ENCODE results near the gene USP20.

The USP20 gene

DNA sequence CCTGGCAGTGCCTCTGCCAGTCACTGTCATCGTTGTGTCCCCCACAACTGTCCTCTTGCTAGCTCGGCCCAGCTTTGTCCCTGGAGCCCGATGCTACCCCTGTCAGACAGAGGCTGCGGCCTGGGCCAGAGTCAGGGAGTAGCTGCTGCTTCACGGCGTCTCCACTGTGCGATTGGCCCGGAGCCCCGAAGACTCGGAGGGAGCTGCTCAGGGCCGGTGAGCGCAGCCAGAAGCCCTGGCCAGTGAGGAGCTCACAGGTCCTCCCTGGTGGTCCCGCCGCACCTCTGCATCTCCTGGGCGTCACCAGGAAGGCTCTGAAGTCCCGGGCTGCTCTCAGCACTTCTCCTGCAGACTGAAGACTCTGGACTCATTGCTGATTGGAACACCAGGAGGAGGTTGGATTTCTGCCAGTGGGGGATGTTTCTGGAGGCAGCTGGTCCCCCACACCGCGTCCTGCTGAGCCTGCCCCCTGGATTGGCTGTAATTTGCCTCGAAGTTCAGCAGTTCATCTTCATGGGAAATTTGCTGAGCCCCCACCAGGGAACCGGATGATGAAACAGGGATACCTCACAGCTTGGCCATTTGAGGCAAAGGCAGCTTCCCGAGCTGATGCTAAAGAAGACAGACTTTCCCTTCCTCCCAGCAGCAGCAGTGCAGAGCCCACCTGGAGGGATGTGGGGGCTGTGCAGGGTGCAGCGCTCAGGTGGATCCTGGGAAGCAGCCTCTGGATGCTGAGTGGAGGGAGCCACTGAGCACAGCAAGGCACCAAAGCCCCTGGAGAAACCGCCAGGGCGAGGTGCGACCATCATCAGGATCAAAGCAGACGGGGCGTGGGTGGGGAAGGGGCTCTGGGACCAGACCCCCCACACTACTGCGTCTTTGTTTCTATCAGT lies 45.6 kb downstream of the USP20 start:
- no peak overlapping the region for H3K4me3 ChIP-seq (ENCODE audit: insufficient read depth, low read length, poor library complexity, severe bottlenecking)
- no peak overlapping the region for H3K9ac ChIP-seq (ENCODE audit: low read length)
- H2AFZ ChIP-seq (ENCODE audit: low read depth, low read length, severe bottlenecking): no peak overlapping the region
- no peaks in the 10 kb centered on the region for H3K79me2 ChIP-seq (ENCODE audit: insufficient read depth, low read length)
- TF ChIP-seq, protein P1, sequence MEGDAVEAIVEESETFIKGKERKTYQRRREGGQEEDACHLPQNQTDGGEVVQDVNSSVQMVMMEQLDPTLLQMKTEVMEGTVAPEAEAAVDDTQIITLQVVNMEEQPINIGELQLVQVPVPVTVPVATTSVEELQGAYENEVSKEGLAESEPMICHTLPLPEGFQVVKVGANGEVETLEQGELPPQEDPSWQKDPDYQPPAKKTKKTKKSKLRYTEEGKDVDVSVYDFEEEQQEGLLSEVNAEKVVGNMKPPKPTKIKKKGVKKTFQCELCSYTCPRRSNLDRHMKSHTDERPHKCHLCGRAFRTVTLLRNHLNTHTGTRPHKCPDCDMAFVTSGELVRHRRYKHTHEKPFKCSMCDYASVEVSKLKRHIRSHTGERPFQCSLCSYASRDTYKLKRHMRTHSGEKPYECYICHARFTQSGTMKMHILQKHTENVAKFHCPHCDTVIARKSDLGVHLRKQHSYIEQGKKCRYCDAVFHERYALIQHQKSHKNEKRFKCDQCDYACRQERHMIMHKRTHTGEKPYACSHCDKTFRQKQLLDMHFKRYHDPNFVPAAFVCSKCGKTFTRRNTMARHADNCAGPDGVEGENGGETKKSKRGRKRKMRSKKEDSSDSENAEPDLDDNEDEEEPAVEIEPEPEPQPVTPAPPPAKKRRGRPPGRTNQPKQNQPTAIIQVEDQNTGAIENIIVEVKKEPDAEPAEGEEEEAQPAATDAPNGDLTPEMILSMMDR (IDR thresholded peaks at IDR 0.05; ENCODE audit: insufficient read depth, low read length, poor library complexity, severe bottlenecking): no peak
- no peak for TF ChIP-seq EZH2phosphoT487 (conservative IDR thresholded peaks at IDR 0.05; ENCODE audit: low read length)
- H3K9me3 ChIP-seq (ENCODE audit: insufficient read depth, low read length): no peaks in the 10 kb centered on the region
- H3K27ac ChIP-seq (ENCODE audit: low read depth, low read length): no peak overlapping the region
- peaks cover 12% of the 10 kb centered on the region for H3F3A ChIP-seq (ENCODE audit: insufficient read depth)
- H4K20me1 ChIP-seq (ENCODE audit: low read depth, low read length): no peaks in the 10 kb centered on the region
- no peaks in the 10 kb centered on the region for H3K27me3 ChIP-seq (ENCODE audit: low read length)
- H3K9me2 ChIP-seq (replicated peaks; ENCODE audit: insufficient read depth, low read length): no peaks in the 10 kb centered on the region
- H3K4me2 ChIP-seq (ENCODE audit: low read depth, low read length, poor library complexity, severe bottlenecking): no peak overlapping the region
- no peaks in the 10 kb centered on the region for H3K36me3 ChIP-seq (ENCODE audit: low read length)

DNA sequence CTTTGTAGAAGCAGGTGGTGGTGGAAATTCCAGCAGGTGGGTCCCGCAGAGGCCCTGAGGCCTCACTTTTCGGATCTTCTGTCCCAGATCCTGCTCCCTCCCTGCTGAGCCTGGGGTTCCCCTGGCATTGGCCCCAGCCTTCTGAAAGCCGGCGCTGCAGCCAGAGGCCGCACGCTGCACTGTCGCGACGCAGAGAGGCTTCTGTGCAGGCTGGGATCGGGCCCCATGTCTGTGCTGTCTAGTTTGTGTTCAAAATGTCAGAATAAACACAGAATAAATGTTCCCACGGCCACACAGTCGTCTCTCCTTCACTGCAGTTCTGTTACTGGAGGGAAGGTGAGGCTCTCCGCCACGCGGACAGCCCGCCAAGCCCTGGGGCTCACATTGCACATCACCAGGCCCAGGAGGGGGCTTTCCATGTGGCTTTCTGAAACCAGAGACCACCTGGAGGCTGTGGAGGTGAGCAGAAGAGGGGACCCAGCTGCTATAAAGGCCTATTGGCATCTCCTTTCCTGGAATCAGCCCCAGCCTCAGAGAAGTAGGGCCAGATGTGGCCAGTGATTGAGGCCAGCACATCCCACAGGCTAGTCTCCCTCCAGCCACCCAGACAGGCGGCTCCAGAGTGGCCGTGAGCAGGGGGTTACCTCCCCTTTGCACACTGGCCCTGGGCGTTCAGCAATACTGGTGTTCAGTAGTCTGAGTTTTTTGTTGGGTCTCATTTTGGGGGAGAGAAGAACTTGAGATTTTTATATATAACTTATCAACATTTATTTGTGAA lies 46.5 kb downstream of the USP20 start:
- H3K9me3 ChIP-seq (ENCODE audit: insufficient read depth, low read length): no peaks in the 10 kb centered on the region
- H3K4me2 ChIP-seq (ENCODE audit: low read depth, low read length, poor library complexity, severe bottlenecking): no peak overlapping the region
- no peaks in the 10 kb centered on the region for H3K36me3 ChIP-seq (ENCODE audit: low read length)
- H3K27ac ChIP-seq (ENCODE audit: low read depth, low read length): no peak overlapping the region
- peaks cover 18% of the 10 kb centered on the region for H3F3A ChIP-seq (ENCODE audit: insufficient read depth)
- no peaks in the 10 kb centered on the region for H4K20me1 ChIP-seq (ENCODE audit: low read depth, low read length)
- no peak overlapping the region for H3K4me3 ChIP-seq (ENCODE audit: insufficient read depth, low read length, poor library complexity, severe bottlenecking)
- TF ChIP-seq EZH2phosphoT487 (conservative IDR thresholded peaks at IDR 0.05; ENCODE audit: low read length): no peak
- TF ChIP-seq, protein P1 (IDR thresholded peaks at IDR 0.05; ENCODE audit: insufficient read depth, low read length, poor library complexity, severe bottlenecking): no peak
- no peak overlapping the region for H2AFZ ChIP-seq (ENCODE audit: low read depth, low read length, severe bottlenecking)
- no peaks in the 10 kb centered on the region for H3K27me3 ChIP-seq (ENCODE audit: low read length)
- H3K79me2 ChIP-seq (ENCODE audit: insufficient read depth, low read length): no peaks in the 10 kb centered on the region
- H3K9ac ChIP-seq (ENCODE audit: low read length): no peak overlapping the region
- H3K9me2 ChIP-seq (replicated peaks; ENCODE audit: insufficient read depth, low read length): no peaks in the 10 kb centered on the region

DNA sequence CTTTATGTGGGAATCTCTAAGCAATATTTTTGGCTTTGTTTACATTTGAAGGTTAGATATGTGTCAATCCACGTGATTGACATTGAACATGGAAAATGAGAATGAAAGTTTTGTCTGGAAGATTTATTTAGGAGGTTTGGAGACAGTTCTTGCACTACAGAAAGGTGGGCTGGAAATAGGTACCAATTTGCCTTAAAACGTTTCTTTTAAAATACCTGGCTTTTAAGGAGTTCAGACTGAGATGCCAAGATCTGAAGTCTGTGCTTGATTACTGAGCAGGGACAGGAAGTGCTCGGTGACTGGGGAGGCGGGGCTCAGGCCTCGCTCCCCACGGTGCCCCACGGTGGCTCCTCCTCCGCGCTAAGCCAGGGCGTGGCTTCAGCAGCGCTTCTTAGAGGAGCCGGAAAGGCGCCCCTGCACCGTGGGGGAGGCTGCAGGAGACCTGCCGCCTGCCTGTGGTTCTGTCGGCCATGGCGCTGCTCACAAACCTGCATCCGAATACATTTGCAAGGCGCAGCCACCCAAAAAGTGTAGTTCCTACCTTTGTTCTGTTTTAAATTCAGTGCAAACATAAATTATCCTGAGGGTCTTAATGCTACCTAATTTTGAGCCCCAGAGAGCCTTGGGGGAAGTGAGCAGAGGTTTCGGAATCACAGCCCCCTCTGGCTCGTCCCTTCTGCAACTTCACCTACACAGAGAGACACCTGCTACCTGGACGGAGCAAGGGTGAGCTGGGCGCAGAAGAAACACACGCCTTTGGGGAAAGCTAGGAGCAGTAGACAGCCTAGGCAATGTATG lies 49.2 kb downstream of the USP20 start:
- Histone ChIP-seq H3K9ac (ENCODE audit: low read length) (peak overlapping the region; percentile 64), H2AFZ (ENCODE audit: low read depth, low read length, severe bottlenecking) (no peak overlapping the region), H3K9me3 (ENCODE audit: insufficient read depth, low read length) (no peaks in the 10 kb centered on the region), H4K20me1 (ENCODE audit: low read depth, low read length) (no peaks in the 10 kb centered on the region), H3K79me2 (ENCODE audit: insufficient read depth, low read length) (no peaks in the 10 kb centered on the region), H3K36me3 (ENCODE audit: low read length) (peaks cover under 1% of the 10 kb centered on the region; the same call in 1 of the 2 replicates), H3K27me3 (ENCODE audit: low read length) (no peaks in the 10 kb centered on the region), H3F3A (ENCODE audit: insufficient read depth) (peaks cover 40% of the 10 kb centered on the region), H3K4me3 (ENCODE audit: insufficient read depth, low read length, poor library complexity, severe bottlenecking) (peak overlapping the region; percentile 32), H3K4me2 (ENCODE audit: low read depth, low read length, poor library complexity, severe bottlenecking) (peak overlapping the region; percentile 69), H3K27ac (ENCODE audit: low read depth, low read length) (peak overlapping the region; percentile 97), H3K9me2 (replicated peaks; ENCODE audit: insufficient read depth, low read length) (no peaks in the 10 kb centered on the region)
- TF ChIP-seq, protein P1 (IDR thresholded peaks at IDR 0.05; ENCODE audit: insufficient read depth, low read length, poor library complexity, severe bottlenecking): peak; percentile 9
- TF ChIP-seq EZH2phosphoT487 (conservative IDR thresholded peaks at IDR 0.05; ENCODE audit: low read length): no peak

Measured in SU-DHL-6 (cell line).